ENCODE results near the gene HMX1.
A peak's percentile ranks its signal among the peaks of the same experiment; 100 is the strongest.

HMX1 gene

DNA sequence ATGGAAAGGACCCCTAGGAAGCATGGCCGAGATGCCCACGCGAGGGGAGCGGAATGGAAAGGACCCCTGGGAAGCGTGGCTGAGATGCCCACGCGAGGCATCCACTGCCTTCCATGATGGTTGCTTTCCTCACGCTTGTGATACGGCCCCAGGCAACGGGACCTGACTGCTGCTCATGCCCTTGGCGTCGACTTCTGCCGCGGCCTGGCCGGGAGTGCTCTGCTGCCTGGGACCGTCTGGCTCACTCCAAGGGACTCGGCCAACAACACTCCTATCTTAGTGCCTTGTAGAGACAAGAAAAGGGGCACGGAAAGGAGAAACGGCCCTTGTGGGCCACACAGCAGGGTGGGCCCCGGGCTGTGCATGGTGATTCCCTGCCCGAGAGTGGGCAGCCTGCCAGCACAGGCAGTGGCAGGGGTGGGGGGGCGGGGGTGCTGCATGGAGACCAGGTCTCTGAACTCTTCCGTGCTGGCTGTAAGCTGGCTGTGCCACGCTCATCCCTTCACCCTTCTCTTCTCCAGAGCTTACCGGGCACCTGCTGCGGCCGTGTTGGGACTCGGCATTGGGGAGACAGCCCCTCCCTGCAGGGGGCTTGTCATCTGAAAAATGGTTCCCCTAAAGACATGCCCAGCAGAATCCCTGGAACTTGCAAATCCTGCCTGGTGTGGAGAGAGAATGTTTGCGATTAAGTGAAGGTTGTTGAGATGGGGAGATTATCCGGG, 38.6 kb upstream of the HMX1 start:
- DNase-seq (ENCODE audit: low read depth, low spot score), result no peak

DNA sequence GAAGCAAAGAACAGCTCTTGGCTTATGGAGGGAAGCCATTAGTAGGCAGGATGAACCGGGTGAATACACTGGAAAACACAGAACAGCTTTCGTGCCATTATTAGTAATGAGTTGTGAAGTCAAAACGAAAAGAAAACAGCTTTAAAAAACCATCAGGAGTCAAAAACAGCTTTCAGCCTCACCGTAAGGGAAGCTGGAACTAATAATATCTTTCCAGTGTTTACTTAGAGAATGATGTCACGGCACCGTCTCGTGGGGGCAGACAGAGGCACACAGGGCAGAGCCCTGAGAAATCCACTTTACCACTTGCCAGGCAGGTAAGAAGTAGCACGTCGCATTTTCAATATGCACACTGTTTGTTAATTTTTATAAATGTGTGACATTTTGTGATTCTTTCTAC, 37.9 kb upstream of the HMX1 start:
- DNase-seq (ENCODE audit: low read depth, low spot score), result no peak

DNA sequence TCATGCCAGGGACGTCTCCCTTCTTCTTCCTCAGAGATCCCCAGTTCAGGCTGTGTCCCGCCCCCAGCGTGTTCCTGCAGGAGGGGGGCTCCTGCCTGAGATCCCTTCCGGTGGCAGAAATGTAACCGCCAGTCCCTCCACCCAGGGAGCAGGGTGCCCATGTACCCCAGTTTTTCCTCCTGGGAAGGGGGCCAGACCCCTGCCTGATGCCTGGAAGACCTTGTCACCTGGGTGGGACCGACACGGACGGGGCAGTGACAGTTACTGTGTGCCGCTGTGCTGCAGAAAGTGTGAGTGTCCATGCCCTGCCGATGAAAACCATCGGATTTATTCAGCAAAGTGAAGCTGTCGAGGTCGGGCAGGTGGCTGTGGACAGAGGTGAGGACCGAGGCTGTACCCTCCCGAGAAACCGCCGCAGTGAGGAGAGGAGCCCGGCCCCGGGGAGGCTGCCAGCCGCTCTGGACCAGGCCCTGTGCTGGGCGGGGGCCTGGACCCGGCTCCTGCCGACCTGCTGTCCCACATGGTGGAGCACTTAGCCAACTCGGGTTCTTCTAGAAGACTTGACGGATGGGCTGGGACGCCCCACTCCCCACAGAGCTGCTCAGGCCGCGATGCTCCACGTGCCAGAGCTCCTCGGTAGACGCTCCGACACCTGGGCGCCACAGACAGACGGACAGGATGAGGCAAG, 36.7 kb upstream of the HMX1 start:
- DNase-seq (ENCODE audit: low read depth, low spot score), result no peak

DNA sequence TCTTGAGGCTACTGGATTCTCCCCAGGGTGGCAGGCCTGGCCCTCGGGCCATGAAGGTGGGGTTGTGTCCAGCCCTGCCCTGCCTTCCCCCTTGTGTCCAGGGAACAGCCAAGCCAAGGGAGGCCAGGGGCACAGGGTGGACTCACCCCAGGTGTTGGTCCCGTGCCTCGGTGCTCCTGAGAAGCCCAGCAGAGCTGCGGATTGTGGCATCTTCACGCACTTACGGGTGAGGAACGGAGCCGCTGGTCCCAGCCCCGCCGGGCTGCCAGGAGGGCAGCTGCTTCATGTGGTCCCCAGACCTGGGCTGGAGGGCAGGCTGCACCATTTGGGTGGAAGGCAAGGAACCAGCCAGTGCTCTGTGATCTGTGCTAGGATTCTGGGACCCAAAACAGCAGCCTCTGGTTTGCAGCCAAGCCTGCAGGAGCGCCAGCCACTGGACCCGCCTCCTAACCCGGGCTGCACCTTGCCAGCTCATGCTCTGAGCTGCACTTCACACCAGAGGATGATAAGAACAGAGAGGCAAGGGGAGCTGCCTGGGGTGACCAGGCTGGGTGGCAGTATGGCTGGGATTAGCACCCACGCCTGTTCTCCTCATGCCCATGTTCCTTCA, 36.1 kb upstream of the HMX1 start:
- no peak for DNase-seq (ENCODE audit: low read depth, low spot score)

DNA sequence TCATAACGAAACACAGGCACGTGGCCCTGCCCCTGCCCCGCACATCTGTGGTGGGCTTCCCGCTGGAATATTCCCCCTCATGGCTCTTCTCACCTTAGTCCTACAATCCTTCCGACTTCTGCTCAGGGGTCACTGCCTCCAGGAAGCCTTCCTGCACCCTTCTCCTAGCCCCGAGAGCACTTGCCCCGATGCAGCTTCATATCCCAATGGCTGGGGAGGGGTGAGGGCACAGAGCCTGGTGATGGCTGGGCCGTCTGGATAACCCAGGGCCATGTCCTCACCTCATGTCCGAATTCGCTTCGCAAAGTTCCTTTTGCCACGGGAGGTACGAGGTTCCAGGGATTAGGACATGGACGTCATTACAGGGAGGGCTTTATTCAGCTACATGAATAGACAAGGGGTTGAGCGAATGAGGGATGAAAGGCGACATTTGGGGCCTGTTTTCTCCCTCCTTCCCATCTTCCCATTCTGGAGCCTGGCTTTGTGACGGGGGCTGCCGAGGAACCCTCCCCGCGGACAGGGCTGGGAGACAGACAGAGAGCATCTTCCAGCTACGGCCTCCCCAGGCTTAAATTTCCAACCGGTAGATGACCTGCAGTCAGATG, 35.5 kb upstream of the HMX1 start:
- no peak for DNase-seq (ENCODE audit: low read depth, low spot score)

DNA sequence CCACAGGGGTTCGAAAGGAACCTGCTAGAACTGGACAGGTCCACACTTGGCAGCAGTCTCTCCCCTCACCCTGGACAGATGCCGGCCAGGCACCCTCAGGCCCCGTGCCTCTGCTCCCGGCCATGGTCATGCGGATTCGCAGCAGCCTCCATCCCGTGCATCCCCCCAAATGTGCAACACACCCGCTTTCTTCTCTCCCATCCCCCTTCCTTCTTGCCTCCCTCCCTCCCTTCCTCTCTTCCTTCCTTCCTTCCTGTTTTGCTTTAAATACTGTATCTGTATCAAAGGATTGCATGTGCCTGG, 35.0 kb upstream of the HMX1 start:
- no peak for DNase-seq (ENCODE audit: low read depth, low spot score)

DNA sequence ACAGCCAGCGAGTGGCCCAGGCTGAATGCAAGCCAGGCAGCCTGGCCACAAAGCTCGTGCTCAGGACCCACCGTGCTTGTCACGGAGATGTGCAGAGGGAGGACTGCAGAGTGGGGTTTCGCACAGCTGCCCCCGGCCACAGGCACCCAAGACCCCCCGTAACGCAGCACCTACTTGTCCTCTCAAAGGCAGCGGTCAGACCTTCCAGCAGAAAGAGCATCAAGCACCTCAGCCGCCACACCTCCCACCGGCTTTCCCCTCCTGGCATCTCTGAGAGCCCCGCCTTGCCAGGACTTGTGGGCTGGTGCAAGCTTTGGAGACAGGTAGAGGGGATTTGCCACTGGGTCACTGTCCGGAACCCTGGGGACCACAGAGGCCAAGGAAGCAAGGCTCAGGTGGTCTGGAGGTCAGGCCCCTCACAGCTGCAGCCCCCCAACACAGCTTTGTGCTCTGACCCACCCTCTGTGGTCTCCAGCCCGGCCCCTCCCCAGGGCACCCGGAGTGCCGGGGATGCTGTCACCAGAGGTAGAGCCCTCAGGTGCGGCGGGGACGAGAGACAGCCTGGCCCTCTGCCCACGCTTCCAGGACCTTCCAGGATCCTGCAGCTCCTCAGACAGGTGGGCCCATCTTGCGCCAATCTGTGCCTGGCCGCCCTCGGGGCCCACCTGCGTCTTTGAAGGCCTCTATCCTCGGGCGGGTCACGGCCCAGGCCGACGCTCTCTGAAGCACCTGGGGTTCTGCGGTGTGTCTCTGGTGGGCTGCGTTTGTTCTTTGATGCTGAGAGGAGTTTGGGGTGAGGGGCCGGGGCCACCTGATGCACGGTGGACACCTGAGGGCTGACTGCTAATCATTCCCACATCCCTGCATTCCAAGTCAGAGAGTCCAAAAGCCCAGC, 34.4 kb upstream of the HMX1 start:
- no peak for DNase-seq (ENCODE audit: low read depth, low spot score)

DNA sequence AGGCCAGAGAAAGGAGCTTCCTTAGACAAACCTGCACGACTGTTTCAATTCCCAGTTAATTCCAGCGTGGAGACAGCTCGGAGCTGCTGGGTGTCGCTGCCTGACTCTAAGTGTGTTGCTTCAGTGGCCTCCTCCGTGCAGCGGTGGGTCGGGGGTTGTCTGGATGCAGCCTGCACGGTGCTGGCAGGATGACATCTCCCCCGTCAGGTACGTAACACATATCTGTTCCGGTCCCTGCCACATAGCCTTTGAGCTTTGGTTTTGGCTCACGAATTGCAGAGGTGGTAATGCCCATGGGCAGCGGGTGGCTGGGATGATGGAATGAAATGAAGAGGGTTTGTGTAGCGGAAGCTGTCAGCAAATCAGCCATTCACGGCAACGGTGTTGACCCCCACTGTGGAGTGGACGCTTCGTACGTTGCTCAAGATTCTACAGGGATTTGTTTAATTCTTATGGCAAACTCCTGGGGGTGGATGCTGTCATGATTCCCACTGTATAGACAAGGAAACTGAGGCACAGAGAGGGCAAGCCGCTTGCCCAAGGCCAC, 33.7 kb upstream of the HMX1 start:
- no peak for DNase-seq (ENCODE audit: low read depth, low spot score)

DNA sequence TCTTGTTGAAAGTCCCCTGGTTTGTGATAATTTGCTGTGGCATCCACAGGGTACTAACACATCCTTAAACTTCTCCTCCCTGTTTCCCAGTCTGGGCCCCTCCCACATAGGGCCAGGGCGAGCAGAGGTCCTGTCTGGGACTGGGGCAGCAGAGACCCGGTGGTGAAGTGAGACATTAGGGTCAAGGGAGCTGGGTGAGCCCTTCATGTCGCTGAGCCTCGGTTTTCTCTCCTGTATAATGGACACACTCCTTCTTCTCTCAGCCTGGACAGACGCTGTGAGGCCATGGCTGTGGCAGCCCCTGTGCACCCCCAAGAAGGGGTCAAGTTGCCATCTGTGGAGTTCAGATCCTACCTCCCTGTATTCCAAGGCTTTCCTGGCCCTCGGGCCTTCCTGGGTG, 33.0 kb upstream of the HMX1 start:
- no peak for DNase-seq (ENCODE audit: low read depth, low spot score)

DNA sequence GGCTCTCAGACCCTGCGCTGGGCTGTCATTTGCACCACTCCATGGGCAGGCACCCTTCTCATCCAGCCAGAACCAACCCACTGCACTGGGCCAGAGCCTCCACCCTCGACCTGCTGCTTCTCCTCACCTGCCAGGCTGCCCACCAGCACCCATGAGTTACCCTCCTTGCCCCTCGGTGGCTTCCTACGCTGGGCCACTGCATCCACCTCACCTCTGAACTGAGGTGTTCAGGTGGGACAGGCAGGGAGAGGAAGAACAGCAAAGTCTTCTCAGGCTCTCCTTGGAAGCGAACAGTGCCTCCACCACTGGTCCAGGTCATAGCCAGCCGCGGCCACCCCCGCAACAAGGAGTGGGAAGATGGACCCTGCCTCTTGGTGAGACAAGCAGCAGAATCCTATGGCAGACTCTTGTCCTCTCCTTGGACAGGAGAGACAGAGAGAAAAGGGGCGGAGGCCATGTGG, 32.4 kb upstream of the HMX1 start:
- DNase-seq (ENCODE audit: low read depth, low spot score), result no peak

DNA sequence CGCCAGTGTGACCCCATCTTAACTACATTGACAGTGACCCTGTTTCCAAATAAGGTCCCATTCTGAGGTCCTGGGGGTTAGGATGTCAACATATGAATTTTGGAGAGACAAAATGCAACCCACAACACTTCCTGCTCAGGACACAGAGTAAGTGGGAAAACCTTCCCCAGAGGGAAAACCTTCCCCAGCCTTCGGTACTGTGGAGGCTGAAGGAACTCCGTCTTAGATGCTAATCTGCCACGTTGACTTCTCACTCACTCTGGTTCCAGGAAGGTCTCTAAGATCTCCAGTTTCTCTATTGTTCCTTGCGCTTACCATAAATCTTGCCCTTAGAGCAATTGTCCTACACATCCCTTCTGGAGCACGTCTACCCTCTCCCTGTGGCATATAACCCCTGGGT, 29.7 kb upstream of the HMX1 start:
- no peak for DNase-seq (ENCODE audit: low read depth, low spot score)

DNA sequence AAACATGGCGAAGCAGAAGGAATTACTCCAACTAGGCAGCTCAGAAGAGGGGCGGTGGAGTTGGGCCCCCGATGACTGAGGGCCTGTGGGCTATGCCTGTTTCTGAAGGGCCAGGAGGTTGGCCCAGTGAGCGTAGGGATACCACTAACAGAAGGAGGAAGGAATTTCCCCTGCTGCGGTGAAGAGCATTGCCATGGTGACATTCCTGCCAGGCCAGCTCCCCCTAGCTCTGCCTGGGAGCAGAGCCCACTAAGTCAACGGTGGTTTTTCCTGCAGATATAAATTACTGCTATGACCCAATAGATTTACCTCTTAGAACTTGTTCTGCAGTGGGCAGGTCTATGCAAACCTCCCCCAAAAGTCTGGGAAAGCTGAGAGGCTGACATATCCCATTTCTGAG, 28.9 kb upstream of the HMX1 start:
- no peak for DNase-seq (ENCODE audit: low read depth, low spot score)

DNA sequence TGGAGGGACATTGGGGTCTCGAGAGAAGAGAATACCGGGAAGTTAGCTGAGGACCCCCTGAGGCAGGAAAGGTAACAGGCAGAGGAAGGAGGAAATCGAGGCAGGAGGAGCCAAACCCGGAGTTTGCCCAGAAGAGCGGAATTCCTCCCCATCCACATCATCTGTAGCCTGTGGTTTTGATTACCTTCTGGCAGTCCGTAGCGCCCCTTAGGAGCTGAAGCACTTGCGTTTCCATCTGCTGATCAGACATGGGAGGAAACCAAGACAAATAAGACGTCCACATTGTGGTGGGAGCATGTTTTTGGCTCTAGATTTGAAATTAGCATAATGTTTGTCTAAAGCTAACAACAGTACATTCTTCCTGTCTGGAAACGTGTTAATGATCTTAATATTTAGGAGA, 26.8 kb upstream of the HMX1 start:
- DNase-seq (ENCODE audit: low read depth, low spot score), result no peak

DNA sequence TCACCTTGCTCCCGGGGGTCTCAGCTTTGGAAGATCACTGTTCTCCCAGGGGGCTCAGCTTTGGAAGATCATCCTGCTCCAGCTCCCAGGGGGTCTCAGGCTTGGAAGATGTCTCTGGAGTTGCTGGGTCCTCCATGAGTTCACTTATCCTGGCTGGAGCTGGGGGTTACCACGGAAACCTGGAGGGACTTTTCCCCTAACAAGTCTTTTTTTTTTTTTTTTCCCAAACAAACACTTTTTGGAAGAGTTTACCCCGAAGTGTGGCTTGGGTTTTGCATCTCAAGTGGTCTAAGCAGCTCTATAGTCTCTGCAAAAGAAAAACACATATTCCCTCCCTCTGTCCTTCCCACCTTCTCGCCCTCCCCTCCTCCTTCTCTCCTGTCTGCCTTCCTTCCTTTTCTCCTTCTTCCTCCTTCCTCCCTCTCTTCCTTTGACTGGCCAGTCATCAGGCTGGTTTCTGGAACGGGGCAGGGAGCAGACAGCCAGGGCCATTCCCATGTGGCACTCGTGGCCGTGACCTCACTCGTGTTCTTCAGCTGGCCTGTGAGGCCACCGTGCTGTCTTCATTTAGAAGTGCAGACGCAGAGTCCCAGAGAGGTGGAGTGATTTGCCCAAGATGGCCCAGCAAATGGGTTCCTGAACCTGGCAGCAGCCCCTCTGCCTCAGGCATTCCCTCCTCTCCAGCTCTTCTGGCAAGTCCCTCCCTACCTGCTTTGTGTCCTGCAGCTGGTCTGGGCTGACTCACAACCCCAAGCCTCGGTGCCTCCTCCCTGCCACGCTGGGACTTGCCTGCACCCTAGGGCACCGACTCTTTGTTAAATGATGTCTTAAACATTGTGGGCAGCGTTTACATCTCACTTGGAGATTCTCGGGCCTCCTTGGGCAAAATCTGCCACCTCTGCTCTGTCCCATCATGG, 25.9 kb upstream of the HMX1 start:
- peak; percentile 56 for DNase-seq (ENCODE audit: low read depth, low spot score)

DNA sequence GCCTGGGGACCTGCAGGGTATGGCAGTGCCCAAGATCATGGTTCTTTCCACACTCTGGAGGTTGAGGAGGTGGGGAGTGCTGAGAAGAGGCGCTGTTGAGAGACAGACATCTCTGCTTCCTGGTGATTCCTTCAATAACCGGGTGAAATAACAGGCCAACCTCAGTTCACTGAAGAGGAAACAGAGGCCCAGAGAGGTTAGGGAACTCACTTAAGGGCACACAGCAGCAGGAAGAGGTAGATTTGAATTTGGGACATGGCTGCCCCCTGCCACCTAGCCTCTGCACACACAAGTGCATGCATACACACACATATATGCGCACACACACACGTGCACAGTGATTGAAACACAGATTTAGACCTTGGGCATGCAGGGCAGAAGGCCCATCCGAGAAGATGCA, 24.9 kb upstream of the HMX1 start:
- no peak for DNase-seq (ENCODE audit: low read depth, low spot score)

DNA sequence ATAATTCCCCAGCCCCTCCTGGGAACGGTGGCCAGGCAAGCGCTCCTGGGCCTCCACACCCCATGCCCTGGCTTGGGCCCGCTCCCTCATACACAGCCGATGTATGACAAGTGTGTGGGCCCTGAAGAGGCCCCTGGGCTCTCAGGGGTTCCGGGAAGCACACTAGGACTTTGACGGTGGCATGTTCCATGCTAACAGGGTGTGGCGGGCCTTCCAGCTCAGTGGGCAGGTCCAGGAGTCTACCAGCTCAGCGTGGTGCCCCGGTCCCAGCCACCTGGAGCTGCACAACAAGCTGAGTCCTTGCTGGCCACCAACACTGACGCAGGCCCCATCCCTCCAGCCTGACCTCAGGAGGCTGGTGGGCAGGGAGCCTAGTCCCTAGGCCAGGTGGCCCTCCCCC, 24.4 kb upstream of the HMX1 start:
- no peak for DNase-seq (ENCODE audit: low read depth, low spot score)

DNA sequence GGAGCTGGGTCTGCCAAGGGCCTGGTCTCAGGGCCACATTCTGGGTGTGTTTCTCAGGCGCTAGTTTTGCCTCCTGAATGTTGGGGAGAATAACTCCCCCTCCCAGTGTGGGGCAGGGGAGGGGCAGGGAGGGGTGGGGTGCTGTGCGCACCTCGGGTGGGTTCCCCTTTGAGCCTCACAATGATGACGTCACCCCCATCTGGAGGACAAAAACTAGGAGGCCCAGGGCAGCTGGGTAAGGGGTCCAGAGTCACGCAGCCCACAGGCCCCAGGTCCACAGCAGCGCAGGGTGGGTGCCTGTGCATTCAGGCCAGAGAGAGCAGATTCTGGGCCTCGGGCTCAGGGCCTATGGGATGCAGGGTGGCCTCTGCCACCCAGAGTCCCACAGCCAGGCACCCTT, 23.7 kb upstream of the HMX1 start:
- no peak for DNase-seq (ENCODE audit: low read depth, low spot score)

DNA sequence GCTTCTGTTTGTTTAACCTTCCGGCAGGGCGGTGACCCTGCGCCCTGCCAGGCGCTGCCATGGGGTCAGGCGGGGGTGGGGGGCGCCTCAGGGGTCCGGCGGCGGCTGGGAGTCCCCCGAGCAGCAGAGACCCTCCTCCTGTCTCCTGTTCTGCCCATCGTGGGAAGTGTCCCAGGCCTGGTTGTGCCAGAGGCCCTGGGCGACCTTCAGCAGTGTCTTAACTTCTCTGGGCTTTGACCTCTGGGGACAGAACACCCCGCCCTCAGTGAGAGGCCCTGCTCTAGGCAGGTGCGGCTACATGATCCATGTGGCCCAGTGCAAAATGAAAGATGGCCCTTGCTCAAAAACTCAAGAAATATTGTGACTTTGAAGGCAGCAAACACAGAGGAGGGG, 22.8 kb upstream of the HMX1 start:
- no peak for DNase-seq (ENCODE audit: low read depth, low spot score)

DNA sequence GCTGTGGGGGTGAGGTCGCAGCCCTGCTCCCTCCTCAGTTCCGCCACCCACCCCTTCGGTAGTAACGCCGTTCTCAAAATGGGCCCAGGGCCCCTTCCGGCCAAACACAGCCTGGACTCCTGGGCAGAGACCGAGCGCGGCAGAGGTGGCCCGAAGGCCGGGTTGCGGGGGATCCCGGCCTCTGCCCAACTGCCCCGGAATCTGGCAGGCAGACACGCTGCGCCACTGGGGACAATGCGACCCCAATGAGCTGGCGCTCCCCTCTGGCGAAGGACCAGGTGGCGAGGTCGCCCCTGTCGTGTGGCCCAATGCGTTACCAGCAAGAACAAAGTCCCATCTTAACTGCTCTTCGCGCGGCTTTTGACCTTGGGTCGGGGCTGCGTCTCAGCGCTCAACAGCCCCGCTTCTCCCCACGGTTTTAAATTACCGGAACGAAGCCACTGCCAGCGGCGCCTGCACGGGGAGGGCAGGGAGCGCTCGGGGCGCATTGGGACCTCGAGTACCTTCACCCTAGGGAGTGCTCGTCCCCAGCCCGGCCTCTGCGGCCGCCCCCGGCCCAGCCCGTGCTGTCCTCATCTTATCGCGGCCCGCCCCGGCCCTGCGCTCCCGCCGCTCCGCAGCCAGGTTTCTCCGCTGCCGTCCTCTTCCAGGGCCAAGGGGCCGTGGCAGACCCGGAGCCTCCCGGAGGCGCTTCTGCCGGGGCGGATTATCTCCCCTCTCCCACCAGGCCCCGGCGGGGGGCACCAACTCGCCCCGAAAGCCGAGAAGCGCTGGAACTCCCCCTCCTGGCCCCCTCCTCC, 22.2 kb upstream of the HMX1 start:
- peak; percentile 60 for DNase-seq (ENCODE audit: low read depth, low spot score)

DNA sequence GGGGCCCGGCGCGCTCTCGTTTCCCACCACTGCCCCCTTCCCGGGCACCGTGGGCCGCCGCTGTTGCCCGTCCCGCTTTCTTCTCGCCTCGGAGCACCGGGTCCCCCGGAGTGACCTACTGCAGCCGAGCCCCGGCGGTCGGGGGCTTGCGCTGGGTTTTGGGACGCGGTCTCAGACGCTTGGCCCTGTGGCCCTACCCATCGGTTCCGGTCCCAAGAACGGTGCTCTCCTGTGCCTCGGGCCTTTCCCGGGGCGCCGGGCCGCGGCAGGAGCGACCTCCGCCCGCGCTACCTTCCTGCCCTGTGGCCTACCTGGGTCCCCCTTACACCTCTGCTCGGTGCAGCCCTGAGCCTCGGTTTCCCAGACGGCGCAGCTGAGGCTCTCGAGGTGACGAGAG, 21.6 kb upstream of the HMX1 start:
- no peak for DNase-seq (ENCODE audit: low read depth, low spot score)

Measured in ELF-1 (cell line).